ENCODE results near the gene ZSWIM5.
"Not testable (repeated sequence)": the region's sequence is repeated elsewhere in the genome, so short reads cannot be mapped to it uniquely, and the experiment has no call there.

ZSWIM5 gene

GRCh38 chr1:45200906-45201500 lies 5.4 kb downstream of the ZSWIM5 start:
- no peak for DNase-seq

- no peak for DNase-seq
These were observed 6.0 kb downstream of the ZSWIM5 start for GRCh38 chr1:45200435-45200834.

DNA sequence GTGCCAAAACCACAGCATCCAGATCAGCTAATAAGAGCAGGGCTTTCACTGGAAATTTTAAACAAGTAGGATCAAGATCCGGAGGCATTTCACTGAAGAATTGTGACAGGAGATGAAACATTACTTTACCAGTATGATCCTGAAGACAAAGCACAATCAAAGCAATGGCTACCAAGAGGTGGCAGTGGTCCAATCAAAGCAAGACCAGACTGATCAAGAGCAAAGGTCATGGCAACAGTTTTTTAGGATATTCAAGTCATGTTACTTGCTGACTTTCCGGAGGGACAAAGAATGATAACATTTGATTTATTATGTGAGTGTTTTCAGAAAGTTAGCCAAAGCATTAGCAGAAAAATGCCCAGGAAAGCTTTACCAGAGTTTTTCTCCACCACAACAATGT lies 8.2 kb downstream of the ZSWIM5 start:
- DNase-seq = no peak

- no peak for DNase-seq
These were observed 9.5 kb downstream of the ZSWIM5 start for GRCh38 chr1:45196863-45197262.

DNA sequence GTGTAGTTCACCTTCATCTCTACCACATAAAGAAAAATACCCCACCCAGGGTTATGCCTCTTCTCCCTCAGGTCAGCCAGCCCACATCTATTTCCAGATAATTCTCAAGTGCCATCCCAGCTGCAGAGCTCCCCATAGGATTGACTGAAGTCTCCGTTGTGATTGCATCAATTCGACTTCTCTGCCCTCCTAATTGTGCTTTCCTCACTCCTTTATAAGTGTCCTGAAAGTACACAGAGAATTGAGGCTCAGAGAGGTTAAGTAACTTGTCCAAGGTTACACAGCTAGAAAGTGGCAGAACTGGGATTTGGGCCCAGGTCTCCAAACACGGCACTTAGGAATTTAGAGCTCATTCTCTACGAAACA lies 15.0 kb downstream of the ZSWIM5 start:
- DNase-seq = no peak

DNA sequence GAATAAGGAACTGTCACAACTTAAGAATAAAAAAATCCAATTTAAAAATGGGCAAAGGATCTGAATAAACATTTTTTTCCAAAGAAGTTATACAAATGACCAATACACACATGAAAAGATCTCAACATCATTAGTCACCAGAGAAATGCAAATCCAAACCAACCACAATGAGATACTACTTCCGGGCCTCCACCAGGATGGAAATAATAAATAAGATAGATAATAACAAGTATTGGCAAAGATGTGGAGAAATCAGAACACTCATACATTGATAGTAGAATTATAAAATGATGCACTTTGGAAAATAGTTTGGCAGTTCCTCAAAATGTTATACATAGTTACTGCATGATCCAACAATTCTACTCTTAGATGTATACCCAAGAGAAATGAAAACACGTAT lies 18.7 kb downstream of the ZSWIM5 start:
- no peak for DNase-seq

GRCh38 chr1:45179918-45180519 lies 26.4 kb downstream of the ZSWIM5 start:
- not testable (repeated sequence) for DNase-seq

- no peak for DNase-seq
These were observed 29.0 kb downstream of the ZSWIM5 start for GRCh38 chr1:45177452-45177851.

DNA sequence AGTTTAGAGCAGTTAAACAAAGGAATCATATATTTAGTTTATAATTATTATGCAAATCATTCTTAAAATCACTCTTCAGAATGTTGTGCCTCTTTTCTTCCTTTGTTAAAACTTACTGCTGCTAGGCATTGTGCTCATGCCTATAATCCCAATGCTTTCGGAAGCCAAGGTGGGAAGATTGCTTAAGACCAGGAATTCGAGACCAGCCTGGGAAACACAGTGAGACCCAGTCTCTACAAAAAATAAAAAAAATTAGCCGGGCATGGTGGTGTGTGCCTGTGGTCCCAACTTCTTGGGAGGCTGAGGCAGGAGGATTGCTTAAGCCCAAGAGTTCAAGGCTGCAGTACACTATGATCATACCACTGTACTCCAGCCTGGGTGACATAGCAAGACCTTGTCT lies 33.6 kb downstream of the ZSWIM5 start:
- DNase-seq = no peak

GRCh38 chr1:45172005-45172404 lies 34.4 kb downstream of the ZSWIM5 start:
- no peak for DNase-seq

DNA sequence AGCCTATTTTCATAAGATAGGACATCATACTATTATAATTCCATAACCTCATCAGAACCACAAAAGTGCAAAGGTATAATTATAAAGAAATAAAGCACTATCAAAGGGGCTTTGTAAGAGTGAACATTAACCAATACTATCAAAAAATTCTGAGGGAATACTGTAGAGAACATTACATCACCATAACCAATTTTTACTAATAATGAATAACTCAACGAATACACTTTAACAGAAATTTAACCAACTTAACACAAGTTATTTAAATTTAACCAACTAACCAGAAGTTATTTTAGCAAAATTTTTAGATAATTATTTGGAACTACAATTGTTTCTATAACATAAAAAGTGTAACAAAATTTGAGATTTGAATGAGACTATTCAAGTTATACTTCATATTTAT lies 34.8 kb downstream of the ZSWIM5 start:
- no peak for DNase-seq

- DNase-seq = no peak
These were observed 36.2 kb downstream of the ZSWIM5 start for GRCh38 chr1:45170151-45170742.

DNA sequence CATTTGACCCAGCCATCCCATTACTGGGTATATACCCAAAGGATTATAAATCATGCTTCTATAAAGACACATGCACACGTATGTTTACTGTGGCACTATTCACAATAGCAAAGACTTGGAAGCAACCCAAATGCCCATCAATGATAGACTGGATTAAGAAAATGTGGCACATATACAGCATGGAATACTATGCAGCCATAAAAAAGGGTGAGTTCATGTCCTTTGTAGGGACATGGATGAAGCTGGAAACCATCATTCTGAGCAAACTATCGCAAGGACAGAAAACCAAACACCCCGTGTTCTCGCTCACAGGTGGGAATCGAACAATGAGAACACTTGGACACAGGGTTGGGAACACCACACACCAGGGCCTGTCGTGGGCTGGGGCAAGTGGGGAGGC lies 38.5 kb downstream of the ZSWIM5 start:
- not testable (repeated sequence) for DNase-seq

GRCh38 chr1:45164307-45164706 lies 42.1 kb downstream of the ZSWIM5 start:
- DNase-seq = not testable (repeated sequence)

DNA sequence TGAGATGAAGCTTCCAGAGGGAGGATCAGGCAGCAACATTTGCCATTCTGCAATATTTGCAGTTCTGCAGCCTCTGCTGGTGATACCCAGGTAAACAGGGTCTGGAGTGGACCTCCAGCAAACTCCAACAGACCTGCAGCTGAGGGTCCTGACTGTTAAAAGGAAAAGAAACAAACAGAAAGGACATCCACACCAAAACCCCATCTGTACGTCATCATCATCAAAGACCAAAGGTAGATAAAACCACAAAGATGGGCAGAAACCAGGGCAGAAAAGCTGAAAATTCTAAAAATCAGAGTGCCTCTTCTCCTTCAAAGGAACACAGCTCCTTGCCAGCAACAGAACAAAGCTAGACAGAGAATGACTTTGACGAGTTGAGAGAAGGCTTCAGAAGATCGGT lies 43.3 kb downstream of the ZSWIM5 start:
- not testable (repeated sequence) for DNase-seq

DNA sequence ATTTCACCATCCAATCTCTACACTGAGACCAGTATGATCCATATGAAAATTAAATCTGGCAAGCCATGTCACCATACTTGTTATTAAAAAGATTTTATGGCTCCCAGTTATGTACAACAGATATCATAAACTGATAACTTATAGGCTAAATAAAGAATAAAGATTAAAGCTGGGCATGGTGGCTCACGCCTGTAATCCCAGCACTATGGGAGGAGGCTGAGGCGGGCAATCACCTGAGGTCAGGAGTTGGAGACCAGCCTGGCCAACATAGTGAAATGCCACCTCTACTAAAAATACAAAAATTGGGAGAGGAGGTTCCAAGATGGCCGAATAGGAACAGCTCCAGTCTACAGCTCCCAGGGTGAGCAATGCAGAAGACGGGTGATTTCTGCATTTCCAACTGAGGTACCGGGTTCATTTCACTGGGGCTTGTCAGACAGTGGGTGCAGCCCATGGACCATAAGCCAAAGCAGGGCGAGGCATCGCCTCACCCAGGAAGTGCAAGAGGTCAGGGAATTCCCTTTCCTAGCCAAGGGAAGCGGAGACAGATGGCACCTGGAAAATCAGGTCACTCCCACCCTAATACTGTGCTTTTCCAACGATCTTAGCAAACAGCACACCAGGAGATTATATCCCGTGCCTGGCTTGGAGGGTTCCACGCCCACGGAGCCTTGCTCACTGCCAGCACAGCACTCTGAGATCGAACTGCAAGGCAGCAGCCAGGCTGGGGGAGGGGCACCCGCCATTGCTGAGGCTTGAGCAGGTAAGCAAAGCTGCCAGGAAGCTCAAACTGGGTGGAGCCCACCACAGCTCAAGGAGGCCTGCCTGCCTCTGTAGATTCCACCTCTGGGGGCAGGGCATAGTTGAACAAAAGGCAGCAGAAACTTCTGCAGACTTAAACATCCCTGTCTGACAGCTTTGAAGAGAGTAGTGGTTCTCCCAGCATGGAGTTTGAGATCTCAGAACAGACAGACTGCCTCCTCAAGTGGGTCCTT lies 44.1 kb downstream of the ZSWIM5 start:
- DNase-seq = not testable (repeated sequence)

GRCh38 chr1:45155957-45156356 lies 50.4 kb downstream of the ZSWIM5 start:
- DNase-seq = no peak

- no peak for DNase-seq
These were observed 51.0 kb downstream of the ZSWIM5 start for GRCh38 chr1:45155423-45155822.

DNA sequence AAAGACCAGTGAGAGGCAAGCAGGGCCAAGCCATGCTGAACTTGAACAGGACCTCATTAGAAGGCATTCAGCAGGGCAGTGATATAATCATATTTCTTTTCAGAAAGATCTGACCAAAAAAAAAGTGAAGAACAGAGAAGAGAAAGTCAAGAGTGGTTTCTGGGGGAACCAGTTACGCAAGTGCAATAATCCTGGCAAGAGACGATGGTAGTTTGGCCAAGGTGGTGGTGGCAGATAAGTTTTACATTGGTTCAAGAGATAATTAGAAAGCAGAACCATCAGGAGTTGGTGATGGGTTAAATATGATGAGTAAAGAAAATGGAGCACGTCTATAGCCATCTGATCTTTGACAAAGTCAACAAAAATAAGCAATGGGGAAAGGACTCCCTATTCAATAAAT lies 54.3 kb downstream of the ZSWIM5 start:
- no peak for DNase-seq

DNA sequence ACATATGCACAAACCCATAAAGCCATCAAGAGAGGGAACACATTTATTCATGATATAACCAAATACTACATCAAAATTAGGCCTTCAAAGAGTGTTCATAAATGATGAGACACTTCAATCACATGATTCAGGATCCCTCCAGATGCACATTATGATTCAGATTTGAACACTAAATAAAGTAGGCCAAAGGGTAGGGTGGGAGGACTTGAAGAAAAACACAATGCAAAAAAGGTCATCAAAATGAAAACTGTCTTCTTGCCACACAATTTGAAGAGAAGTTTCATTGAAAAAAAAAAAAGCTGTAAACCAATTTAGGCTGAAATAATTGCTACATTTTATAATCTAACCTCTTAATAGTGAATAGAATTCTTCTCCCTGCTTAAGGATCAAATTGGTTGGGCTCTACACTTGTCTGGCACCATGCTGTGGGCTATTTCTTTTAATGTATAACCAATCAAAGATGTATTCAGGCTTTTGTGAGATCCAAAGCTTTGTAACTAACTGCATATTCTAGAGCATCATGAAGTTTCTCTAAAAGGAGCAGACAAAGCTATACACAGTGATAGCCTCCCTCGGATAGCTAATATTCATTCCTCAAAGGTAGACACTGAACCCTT lies 58.1 kb downstream of the ZSWIM5 start:
- DNase-seq = no peak

- no peak for DNase-seq
These were observed 59.6 kb downstream of the ZSWIM5 start for GRCh38 chr1:45146833-45147232.

DNA sequence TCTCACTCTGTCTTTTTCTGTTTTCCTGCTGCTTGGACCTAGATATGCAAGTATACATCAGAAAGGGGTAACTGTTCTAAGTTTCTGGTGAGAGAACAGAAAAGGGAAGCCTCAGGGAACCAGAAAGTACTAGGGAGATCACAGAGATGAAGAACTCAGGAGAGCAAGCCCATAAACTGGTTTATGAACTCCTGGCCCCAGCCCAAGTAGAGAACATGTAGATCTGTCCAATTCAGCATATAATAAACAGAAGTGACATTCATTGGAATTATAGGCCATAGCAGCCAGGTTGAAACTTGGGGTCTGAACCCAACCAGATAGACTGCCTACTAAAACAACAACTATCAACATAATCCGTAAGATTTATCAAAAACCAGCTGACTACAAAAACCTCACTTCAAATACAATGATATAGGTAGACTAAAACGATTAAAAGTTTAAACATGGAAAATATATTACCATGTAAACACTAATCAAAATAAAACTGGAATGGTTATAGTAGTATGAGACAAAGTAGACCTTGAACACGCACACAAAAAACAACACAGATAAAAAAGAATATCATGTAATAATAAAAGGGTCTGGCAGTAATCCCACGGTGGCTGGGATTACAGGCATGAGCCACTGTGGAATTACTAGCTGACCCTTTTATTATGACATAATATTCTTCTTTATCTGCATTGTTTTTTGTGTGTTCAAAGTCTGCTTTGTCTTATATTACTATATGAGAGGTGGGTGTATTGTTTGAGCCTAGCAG lies 65.0 kb downstream of the ZSWIM5 start:
- no peak for DNase-seq
